Endometrial microvascular endothelial cells (primary cell): ENCODE results near the gene CSNK2B. TPM values are rescaled to one million over a fixed set of nuclear protein-coding genes. Genes with fewer than 3 reads are reported as not detected.

Experiments
- in situ Hi-C: cut with HindIII; loops from 2 replicates; pipeline ENCODE4 v1.10.0; 2017; ENCODE audit warnings: low sequenced_read_pairs, low pct_unique_long_range_greater_than_20kb; ENCODE audit errors: inconsistent ontology term
- total RNA-seq: library from RNA; depleted of rRNA; stranded (reverse); fragments of >200 nt; gene quantifications from one replicate; pipeline ENCODE4 v1.2.3, GENCODE V29; 2015; ENCODE audit errors: inconsistent ontology term

CSNK2B gene
- total RNA-seq, 1 donor from 2014 or later = 271 TPM

DNA sequence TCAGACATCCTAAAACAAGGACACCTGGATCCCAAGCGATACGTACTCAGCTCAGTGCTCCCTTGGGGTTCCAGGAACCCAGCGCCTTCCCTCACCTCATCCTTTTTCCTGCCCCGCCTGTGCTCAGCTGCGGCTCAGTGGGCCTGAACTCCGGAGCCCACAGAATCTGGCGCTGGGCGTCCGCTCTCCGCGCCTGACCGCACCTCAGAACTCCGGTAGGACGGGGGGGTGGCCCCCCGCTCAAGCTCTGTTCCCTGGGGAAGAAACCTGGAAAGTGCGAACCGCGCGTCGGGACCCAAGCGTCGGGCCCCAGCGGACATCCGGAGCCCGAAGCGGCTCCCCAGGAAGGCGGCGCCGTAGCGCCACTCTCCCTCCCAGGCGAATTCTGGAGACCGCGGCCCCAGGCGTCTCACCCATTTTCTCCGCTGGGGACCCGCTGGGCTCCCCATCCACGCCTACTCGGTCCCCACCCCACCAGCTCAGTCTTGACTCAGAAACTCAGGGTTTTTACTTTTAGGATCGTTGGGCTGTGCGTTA lies 15.3 kb downstream of the CSNK2B start:
- in situ Hi-C loops = no loop called here

DNA sequence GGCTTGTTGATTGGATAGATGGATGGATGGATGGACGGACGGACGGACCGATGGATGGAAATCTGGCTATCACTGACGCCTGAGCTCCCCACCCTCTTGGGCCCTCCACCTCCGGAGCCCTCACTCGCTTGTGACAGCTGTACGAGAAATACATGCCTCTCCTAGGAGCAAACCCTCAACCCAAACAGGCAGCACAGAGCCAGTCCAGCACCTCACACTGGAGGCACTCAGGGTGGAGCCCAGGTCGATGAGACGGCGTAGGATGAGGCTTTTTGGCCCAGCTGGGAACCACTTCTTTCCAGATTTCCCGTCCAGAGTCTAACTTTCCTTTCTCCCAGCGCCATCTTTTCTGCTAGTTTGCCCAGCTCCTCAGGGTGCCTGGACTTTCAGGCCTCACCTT lies 17.7 kb downstream of the CSNK2B start:
- in situ Hi-C loops = no loop called here

DNA sequence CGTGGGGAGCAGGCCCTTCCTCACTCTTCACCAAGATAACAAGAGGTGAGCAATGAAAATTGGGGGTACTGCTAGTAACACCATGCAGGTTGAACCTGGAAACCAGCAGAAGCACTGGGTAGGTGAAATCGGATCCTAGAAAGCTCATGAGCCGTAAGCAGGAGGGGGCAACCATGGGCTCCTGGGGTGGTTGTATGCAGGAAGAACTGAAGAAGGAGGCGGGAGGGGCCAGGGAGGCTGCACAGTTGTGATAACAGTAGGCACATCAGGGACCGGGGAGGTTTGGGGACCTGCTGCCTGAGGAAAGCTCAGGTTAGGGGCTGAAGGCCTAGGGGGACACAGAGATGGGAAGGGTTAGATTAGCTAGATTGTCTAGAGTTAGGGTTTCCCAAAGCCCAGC lies 20.6 kb downstream of the CSNK2B start:
- in situ Hi-C loops = no loop called here

DNA sequence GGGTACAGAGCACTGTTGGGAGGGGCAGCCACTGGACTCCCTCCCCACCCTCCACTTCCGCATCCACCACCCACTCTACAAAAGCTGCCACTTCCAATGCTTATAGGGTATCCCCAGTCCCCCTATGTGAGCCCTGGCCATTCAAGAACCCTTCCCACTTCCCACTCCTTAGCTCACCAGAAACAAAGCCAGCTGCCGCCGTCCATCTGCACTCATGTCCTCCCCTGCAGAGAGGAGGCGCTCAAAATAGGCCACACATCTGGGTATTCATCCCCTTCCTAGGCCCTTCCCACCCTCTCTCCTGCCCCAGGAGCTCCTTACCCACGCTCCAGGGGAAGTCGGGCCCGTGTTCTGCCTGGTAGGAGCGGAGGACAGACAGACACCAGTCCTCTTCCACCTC lies 21.4 kb downstream of the CSNK2B start:
- in situ Hi-C loops = no loop called here

DNA sequence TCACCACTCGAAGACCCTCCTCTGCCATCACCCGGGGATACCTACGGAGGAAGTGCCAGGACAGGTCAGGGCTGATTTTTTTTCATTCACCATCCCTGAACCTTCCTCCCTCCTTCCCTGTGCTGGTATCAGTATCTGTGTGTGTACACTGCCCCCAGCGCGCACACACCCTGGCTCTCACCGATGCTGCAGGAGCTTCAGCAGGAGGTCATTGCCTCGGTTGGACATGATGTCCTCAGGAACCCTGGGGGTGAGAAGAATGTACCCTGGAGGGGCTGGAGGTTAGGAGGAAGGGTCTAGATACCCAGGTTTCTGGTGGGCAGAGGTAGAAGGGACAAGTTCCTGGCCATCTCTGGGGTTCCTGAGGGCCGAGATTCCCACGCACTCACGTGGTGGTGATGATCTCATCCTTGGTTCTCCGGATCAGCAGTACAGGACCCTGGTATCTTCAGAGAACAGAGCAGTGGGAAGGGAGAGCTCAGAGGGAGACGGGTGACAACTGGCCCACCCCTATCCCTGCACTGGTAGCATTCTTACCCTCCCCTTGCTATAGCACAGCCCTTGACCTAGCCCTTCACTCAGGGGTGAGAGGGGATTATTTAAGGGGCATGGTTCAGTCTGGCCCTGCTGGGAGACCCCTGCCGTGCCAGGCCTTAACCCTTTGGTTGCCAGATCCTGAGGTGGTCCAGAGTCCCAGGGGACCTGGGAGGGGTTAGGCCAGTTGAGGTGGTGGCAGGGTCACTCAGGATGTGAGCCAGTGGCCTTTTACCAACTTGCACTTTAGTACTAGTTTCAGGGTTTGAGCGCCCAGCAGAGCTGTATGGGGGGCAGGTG lies 22.2 kb downstream of the CSNK2B start:
- in situ Hi-C loops = no loop called here

DNA sequence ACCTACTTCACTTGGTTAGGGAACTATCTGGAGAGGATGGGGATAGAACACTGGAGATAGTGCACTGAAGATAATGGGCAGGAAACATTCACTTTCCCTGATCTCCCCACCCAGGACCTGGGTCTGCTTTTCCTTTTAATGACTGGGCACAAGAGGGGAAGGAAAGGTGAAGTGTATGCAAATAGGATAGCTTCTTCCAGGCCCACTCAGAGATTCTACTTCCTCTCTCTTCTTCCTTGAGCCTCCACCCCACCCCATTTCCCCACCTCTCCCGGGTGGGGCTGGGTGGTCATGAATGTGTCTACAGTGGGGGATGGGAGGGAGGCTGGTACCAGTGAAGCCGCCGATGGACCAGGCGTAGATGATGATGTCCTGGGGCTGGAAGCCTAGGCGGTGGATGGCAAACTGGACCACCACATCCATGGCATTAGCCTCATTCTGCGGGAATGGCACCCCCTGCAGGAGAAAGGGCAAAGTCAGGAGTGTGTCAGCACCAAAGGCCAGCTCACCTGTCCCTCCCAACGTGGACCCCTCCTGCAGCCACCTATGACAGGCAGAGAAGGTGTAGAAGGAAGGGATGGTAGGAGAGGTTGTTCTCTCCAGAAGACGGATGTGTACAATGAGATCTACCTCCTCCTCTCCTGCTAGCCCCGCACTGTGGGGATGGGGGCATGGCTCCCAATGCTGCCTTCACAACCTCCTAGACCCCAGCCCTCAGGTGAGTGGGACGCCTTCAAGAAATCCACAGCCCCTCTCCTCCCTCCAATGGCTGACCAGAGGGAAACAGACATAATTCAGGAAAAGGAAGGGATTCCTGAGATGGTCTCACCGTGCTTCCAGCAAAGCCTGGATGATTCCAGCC lies 23.6 kb downstream of the CSNK2B start:
- in situ Hi-C loops = no loop called here

DNA sequence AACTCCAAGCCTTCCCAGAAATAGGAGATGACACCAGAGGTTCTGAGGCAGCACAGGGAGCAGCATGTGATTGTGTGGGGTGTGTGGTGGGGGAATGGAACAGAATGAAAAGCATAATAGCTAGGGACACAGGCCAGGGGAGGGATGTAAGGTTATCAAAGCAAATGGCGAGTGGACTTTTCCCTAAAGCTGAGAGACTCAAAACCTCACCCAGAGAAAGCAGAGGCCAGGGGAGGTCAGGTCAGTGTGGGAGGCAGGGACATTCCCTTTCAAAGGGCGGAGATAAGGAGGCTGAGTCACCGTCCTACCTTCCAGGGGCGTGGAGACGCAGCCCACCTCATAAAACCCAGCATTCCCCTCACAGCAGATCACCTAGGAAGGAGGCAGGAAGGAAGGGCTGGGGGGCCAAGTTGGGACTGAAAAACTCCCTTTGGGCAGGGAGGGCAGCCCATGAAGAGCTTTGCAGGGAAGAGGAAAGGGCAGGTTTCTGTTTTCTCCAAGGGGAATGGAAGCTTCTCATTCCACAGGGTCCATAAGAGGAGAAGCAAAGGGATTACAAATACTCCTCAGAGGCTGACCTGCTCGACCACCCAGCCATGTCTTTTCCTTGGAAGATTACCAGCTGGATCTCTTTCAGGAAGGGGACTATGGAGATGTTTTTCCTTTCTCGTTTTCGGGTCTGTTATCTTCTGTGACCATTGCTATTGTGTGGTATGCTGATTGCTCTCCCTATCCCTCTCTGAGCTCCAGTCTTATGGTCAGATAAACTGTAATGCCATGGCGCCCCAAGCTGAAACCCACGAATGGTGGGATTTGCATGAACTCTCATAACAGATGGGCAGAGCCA lies 24.6 kb downstream of the CSNK2B start:
- in situ Hi-C loops = no loop called here

DNA sequence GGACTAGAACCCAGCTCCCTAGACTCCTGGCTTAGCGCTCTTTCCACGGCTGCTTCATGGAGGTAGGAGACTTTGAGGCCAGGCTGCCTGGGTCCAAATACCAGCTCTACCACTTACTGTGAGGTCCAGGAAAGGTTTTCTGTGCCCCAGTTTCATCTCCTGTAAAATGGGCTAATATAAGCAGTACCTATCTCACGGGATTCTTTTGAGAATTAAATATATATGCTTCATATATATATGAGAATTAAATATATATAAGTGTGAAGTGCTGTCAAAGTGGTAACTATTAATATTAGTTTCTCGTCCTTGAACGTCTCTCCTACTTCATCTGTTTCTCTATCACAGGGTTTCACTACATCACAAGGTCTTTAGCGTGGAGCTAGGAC lies 25.2 kb downstream of the CSNK2B start:
- in situ Hi-C loops = no loop called here

DNA sequence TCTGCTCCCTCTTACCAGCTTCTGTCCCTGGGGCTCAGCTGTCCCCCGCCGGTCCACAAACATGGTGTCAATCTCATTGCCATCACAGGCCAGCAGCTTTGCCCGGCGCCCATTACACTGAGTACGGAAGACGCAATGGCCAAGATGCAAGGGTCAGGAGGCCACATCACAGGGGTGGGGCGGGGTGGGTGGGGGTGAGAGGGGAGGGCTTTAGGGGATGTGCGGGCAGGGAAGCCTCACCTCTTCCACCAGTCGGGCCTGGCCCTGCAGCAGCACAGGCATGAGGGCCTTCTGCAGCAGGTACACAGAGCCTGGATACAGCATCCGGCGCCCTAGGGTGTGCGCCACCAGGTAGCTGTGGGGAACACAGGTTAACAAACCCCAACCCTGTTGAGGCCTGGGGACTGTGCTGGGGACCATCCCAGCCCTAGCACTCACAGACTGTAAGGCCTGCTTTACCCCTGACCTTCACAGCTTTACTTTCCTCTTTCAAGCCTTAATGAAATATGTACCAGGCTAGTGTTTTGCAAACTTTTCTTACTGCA lies 25.8 kb downstream of the CSNK2B start:
- in situ Hi-C loops = no loop called here

DNA sequence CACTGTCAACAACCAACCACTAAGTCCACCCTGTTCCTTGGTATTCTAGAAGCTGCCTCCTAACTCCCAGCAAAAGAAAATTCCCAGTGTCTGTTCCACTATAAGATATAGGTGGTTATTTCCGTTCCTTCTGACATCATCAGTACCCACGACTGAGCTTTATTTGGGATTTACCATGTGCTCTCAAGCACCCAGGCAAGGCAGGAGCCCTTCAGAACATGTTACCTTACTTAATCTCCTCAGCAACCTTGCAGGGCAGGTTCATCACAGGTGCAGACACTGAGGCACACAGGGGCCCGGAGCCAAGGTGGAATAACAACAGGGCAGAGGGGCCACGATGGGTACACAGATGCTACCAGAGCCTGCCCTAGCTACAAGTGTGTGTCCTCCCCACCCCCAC lies 26.5 kb downstream of the CSNK2B start:
- in situ Hi-C loops = no loop called here

DNA sequence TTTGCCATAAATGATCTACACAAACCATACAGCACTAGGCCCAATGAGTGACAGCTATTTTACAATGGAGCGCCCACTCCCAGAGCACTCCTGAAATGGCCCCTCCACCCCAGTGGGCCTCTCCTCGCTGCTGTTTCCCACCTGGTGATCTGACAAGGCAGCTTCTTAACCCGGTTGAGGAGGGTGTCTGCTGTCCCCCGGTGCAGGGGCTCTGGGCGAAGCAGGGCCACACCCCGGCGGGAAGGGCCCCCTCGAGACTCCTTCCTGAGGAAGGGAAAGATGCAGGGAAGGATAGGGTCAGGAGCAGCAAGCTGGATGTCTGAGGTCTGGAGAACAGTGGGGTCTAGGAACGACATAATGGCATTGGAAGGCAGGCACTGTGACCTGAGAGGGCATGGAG lies 27.0 kb downstream of the CSNK2B start:
- in situ Hi-C loops = no loop called here

DNA sequence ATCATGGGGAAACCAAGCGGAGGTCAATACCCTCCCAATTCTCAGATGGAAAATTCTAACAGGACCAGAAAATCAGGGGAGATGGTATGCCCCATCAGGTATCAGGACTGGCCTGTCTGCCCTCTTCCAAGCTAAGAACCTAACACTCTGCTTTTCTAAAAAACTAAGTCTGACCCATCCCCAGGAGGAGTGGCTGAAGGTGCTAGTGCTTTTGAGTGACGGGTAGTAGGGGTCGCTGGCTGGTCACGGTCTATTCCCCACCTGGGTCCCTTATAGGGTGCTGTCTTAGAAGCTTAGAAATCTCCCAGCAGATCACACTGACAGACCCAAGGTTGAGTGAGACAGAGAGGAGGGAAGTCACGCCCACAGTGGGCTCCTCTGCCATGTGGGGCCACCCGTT lies 27.7 kb downstream of the CSNK2B start:
- in situ Hi-C loops = no loop called here

DNA sequence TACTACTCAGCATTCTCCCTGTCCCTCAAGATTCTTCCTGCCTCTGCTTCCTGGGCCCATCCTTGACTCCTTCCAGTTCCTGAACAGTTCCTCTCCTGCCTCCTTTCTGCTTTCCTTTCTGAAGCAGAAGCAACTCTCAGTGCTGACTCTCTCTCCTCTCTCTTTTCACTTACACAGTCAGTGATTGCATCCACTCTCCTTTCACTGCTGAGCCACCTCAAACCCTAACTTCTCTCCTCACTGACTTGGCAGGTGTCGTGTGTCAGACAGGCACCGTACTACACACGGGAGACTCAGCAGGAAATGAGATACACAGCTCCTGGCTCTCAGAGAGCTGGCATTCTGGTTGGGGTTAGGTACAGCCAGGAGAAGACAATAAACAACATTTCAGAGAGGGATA lies 31.7 kb downstream of the CSNK2B start:
- in situ Hi-C loops = no loop called here

DNA sequence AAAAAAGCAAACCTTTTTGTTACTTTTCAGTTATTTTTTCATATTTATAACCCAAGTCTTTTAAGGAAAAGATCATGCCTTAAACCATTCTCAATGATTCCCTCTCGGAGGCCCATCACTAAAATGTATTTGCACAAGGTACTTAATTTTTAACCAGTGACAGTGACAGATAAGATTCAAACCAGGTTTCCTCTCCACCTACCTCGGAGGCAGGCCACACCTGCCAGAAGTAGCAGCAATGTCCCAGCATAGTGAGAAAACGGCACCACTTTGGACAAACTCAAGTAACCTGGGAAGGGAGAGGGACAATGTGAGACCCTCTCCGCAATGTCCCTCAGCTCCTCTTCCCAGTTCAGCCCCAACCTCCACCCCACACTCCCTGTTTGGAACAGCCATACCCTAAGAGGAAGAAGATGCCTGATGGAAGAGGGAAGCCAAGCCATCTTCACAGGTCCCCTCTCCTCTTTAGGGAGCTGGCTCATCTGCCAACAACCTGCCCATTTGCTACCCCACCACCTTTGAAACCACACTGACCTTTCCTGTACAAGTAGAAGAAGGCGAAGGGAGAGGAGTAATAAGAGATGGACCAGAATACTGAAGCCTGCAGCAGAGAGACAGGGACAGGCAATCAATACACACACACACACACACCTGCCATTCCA lies 35.0 kb downstream of the CSNK2B start:
- in situ Hi-C loops = no loop called here

DNA sequence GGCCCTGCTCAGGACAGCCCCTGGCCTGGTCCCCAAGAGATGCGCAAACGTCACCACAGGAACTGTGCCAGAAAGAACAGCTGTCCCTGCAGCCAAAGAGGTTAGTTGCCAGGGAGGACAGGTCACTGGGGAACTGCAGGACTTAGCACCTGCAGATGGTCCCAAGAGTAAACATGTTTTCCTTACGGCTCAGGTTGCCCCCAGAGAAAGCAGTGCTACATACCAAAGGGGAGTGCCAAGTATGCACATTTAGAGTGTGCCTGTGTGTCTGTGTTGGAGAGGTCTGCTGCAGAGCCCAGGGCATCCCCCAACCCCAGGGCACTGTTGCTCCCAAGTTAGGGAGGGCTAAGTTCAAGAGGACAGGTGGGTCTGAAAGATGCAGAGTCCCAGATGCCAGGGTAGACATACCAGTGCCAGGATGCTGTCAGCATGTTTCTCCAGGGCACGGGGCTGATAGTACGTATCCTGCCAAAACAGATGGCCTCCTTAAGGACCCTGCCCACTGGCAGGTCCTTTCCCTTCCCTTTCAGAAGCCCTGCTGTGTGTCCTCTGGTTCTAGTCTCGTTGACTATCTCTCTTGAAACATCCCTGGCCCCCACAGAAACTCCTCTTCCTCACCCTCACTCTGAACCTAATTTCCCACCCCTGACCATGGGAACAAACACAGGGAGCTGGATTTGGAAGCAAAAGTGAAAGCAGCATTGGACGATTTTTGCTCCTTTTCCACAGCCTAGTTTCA lies 36.0 kb downstream of the CSNK2B start:
- in situ Hi-C loops = no loop called here

DNA sequence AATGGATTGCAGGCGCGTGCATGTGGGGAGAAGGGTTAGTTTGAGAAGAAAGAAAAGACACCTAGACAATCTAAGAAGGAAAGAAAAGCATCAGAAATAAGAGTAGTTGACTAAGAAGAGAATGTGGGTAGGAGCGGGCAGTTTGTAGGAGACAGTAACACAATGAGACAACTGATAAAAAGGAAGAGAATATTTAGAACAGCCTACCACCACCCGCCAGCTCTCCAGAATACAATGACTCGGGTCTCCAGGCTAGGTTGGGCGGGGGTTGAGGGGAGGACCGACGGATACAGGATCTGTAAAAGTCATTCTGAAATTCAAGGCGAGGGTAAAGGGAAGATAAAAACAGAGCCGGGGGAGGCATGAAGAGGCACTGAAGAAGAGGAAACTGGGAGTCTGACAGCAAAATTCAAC lies 36.5 kb downstream of the CSNK2B start:
- in situ Hi-C loops = no loop called here

DNA sequence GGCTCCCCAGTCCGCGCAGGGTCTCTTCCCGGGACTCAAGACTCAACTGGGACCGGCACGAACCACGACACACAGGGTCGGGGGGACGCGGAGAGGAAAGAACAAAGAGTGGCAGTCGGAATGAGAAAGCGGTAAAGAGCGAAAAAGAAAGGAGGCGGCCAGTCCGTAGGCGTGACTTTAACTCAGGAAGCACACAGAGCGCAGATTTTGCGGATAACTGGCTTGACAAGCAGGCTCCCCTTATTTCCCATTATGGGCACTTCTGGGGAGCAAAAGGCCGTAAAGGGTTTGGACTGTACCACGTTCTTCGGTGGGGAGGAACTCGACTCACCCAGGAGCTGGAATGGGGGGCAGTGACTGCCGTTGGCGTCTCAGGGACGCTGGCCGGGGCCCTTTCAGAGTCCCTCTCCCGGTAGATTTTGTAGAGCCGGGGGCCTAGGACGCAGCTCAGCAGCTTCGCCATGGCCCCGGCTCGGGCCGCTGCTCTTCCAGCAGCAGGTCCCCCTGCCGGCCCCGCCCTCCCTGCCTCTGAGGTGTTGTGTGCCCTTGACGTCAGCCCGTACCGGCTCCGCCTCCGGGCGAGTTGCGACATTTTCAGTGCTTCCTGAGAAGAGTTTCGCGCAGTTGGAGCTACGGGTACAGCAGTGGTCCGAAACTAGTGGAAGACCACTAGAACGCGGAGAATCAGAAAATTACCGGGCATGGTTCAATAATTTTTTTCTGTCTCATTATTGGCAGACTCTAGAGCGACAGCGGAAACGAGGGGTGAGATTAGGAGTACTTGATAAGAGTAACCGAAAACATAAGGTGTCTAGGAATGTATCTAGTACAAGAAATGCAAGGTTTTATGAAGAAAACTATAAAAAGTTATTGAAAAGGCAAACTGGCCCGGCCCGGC lies 37.2 kb downstream of the CSNK2B start, which contains the start of gene ABHD16A:
Gene ABHD16A (minus strand): TSS at position 506 of the 898 bp plus-strand sequence. CDS start 43 bp downstream, at position 463.
- in situ Hi-C loops = no loop called here
